Measurements from ENCODE around the gene EGFL6.
"Not testable (repeated sequence)": the region's sequence is repeated elsewhere in the genome, so short reads cannot be mapped to it uniquely, and the experiment has no call there.

Gene EGFL6

GRCh38 chrX:13597874-13598273, 28.5 kb downstream of the EGFL6 start:
- no peak for DNase-seq (ENCODE audit: low read depth in 2 of 2)

DNA sequence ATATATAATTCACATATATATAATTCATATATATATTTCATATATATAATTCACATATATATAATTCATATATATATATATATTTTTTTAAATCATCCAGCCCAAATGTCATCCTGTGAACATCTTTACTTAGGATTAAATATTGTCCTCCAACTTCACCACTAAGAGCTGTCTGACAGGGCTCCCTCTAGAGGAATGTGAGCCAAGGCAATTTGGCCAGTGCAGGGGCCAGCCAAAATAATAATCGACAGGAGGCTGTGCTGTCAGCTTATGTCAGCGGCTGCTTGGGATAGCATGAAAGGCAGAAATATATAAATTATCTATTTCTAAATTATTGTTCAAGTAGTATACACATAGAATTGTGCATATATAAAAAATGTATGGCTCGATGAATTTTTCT, 29.5 kb downstream of the EGFL6 start:
- DNase-seq (ENCODE audit: low read depth in 2 of 2) = no peak

- no peak for DNase-seq (ENCODE audit: low read depth in 2 of 2)
These were observed 30.1 kb downstream of the EGFL6 start for GRCh38 chrX:13599491-13599890.

- no peak for DNase-seq (ENCODE audit: low read depth in 2 of 2)
These were observed 36.2 kb downstream of the EGFL6 start for GRCh38 chrX:13605611-13606010.

DNA sequence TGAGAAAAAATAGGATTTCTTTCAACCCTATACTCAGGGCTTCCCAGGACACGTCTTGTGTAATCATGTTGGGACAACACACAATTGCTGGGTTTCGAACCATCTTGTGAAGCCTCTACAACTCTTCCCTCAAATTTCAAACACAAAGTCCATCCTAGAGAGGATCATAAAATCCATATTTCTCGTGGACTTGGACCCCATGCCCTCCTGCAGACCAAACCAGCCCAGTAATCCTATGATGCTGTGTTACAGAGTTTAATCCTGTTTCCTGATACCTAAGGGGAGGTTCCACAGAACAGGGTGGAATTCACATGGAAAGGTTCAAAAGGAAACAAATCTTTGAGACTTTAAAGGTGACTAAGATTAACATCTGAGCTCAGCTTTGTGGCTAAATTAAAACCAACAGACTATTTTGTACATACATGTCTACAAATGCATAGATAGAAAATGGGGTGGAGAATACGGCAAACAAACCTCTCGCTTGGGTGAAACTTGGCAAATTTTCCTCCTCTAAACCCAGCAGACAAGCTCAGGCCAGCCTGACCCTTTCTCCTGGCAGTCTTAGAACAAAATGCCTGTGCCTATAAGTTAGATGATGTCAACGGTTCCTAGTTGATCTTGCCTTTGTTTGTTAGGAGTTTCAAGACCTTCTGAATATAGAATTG, 38.1 kb downstream of the EGFL6 start:
- no peak for DNase-seq (ENCODE audit: low read depth in 2 of 2)

GRCh38 chrX:13607996-13608365, 38.6 kb downstream of the EGFL6 start:
- DNase-seq (ENCODE audit: low read depth in 2 of 2) = no peak

DNA sequence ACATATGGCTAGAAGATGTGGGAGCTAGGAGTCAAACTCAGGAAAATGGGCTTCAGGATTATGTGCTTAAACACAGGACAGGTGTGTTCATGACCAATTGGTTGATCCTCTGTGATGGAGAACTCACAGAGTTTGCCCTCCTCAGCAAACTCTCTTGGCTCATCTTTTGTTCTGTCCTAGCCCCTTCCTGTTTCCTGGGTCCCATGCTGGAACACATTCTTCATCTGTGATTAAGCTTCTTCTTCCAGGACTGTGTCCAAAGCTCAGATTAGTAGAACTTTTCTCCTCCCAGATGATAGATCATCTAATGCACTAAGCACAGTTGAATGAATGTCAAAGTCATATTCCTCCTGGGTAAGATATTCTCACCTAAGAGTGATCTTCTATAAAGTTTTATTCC, 44.8 kb downstream of the EGFL6 start:
- no peak for DNase-seq (ENCODE audit: low read depth in 2 of 2)

DNA sequence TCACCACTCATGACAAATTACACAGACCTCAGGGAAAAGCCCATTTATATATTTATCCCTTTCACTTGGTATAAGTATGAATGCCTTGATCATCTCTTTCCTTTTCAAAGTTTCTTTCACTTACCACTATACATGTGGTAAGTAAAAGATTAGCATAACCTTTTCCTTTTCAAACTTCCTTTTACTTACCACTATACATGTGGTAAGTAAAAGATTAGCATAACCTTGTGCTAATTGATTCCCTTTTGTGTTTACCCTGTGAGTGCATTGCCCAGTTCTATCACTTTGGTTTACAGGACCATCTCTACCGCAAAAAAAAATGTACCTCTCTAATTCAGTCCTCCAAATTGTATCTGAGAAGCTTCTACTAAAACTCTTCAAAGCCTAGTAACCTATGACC, 50.8 kb downstream of the EGFL6 start:
- no peak for DNase-seq (ENCODE audit: low read depth in 2 of 2)

- no peak for DNase-seq (ENCODE audit: low read depth in 2 of 2)
These were observed 53.1 kb downstream of the EGFL6 start for GRCh38 chrX:13622401-13622964.

- no peak for DNase-seq (ENCODE audit: low read depth in 2 of 2)
These were observed 57.9 kb downstream of the EGFL6 start for GRCh38 chrX:13627306-13627705.

DNA sequence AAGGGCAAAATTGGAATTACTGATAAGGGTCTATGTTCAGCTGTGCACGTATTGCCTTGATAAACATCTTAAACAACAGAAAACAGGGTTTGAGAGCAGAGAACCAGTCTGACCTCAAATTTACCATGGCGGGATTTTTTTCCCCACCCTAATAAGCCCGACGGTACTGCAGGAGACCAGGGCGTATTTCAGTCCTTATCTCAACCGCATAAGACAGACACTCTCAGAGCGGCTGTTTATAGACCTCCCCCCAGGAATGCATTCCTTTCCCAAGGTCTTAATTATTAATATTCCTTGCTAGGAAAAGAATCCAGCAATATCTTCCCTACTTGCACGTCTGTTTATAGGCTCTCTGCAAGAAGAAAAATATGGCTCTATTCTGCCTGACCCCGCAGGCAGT, 67.8 kb downstream of the EGFL6 start:
- DNase-seq (ENCODE audit: low read depth in 2 of 2) = not testable (repeated sequence)

- DNase-seq (ENCODE audit: low read depth in 2 of 2) = no peak
These were observed 68.6 kb downstream of the EGFL6 start for GRCh38 chrX:13638021-13638420.

DNA sequence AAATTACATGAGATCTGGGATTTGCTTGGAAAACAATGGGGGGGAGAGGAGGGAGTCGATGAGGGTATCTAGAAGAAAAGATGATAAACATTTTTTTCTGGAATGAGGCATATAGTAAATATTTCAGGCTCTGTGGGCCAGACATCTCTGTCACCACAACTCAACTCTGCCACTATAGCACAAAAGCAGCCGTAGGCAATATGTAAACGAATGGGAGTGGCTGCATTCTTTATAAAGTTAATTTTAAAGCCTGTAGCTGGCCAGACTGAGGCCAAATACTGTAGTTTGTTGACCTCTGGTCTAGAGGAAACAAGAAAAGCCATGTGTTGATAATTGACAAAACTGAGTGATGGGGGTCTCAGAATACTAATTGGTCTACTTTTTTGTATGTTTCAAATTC, 69.4 kb downstream of the EGFL6 start:
- DNase-seq (ENCODE audit: low read depth in 2 of 2) = no peak

- not testable (repeated sequence) for DNase-seq (ENCODE audit: low read depth in 2 of 2)
These were observed 72.3 kb downstream of the EGFL6 start for GRCh38 chrX:13641684-13642083.

DNA sequence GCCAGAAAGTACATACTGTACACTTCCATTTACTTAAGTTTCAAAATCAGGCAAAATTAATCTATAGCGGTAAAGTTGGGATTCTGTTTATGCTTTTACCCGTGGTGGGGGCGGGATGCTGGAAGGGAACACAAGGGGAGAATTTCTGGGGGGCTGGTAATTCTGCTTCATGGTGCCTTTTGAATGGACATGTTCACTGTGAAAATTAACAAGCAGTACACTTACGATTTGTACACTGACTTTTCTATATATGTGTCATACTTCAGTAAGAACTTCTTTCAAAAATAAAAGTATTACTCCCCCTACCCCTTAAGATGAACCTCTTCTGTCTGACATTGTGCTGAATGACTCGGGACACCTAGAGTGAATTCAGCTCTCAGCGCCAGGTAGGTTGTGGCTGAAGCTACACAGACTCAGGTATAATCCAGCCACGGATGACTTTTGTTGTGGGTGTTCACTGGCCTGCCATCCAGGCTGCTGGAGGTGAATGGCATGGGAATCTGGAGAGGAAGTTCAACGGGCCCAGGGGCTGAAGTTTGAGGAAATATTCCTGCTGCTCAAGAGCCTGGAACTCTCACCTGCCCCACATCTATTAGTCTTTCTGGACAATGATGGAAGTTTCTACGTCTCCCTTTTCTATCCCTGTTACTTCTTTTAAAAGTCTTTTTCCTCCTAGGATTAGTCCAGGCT, 76.2 kb downstream of the EGFL6 start:
- DNase-seq (ENCODE audit: low read depth in 2 of 2) = no peak

GRCh38 chrX:13646154-13646549, 76.8 kb downstream of the EGFL6 start:
- DNase-seq (ENCODE audit: low read depth in 2 of 2) = peak in 1 of 2 experiments; percentile 50

DNA sequence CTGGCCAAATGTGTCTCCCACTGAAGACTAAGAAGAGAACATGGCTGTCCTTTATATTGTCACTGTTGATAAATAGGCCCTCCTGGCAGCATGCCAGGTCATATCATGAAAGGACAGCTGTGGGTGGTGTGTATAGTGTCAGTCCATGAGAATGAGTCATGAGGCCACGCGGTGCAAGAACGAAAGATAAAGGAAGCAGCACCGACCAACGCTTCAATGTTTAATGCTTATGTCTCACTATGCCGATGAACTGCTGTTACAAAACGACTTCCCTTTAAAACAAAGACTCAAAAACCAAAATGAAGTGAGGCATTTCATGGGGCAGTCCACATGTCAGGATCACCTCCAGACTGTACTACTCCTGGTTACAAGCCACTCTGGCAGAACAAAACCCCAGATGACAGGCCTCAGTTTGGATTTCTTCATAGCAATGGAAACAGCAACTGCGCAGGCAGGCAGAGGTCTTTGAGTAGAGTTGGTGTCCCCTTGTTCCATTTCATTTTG, 78.4 kb downstream of the EGFL6 start:
- no peak for DNase-seq (ENCODE audit: low read depth in 2 of 2)

DNA sequence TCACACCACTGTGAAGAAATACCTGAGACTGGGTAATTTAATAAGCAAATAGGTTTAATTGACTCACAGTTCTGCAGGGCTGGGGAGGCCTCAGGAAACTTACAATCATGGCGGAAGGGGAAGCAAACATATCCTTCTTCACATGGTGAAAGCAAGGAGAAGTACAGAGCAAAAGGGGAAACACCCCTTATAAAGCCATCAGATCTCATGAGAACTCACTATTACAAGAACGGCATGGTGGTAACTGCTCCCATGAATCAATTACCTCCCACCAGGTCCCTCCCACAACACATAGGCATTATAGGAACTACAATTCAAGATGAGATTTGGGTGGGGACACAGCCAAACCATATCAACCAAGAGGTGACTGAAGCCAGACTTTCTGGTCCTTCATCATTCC, 78.9 kb downstream of the EGFL6 start:
- not testable (repeated sequence) for DNase-seq (ENCODE audit: low read depth in 2 of 2)

- peak in 1 of 2 experiments; percentile 52 for DNase-seq (ENCODE audit: low read depth in 2 of 2)
These were observed 80.4 kb downstream of the EGFL6 start for GRCh38 chrX:13649838-13650237.

GRCh38 chrX:13650318-13650717, 80.9 kb downstream of the EGFL6 start:
- DNase-seq (ENCODE audit: low read depth in 2 of 2) = no peak

DNA sequence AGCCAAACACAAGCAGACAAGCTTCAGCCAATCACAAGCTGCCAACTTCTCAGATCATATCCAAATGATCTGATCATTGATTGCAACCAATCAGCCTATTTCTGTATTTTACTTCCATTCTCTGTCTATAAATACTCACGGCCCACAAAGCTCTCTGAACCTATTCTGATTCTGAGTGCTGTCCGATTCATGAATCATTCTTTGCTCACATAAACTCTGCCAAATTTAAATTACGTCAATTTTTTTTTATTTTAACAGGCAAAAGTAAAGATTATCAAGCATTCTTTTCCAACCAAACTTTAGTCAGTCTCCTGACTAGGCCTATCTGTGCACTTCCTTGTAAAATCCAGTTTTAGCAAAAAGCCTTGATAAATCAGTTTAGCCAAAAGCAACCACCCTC, 81.7 kb downstream of the EGFL6 start:
- DNase-seq (ENCODE audit: low read depth in 2 of 2) = no peak

- peak; percentile 77 to 83 for DNase-seq (ENCODE audit: low read depth in 2 of 2)
These were observed 82.9 kb downstream of the EGFL6 start for GRCh38 chrX:13652287-13652793.
